Measurements from ENCODE around the gene MOV10. TPM values are rescaled to one million over a fixed set of nuclear protein-coding genes. Genes with fewer than 3 reads are reported as not detected.

MOV10 gene
- total and polyA plus RNA-seq, 9 of the 15 experiments (the other 6 are each of a cell fraction or from before 2014, with no cell fraction given): 16.7 to 105 (median 49.5) TPM

DNA sequence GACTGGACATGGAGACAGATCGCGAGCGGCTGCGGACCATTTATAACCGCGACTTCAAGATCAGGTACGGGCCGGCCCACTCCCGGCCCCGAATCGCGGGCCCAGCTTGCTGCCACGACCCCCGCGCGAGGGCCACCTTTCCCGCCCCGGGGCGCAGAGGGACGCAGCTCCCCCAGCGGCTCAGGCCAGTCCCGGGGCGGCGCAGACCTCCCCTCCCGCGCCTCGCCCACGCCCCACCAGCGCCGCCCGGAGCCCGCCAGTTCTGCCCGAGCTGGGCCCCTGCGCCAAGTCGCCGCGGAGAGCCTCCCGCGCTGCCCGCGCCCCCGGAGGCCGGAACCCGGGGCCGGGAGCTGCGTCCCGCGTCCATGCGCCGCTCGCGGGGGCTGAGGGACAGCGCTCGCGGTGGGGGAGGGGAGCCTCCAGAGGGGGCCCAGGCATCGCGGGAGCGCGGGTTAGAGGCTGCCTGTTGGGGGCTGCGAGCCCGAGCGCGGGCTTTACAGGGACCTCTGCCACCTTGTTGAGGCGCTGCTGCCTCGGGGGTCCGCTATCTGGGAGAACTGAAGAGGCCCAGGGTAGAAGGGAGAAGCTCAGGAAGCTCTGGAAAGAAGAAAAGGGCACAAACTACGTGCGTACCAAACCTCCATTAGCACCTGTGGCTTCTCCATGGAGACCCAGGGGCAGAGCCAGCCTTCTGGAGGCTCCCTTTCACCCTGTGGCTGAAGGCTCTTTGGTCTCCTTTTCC lies 698 bp downstream of the MOV10 start (continued):
- TF ChIP-seq CAMTA2 (CRISPR knock-in tag; conservative IDR thresholded peaks at IDR 0.05): no peak
- no peak; the same call in 1 of the 2 replicates for TF ChIP-seq ZNF121 (CRISPR knock-in tag; conservative IDR thresholded peaks at IDR 0.05)
- no peak for TF ChIP-seq DIDO1 (tag; IDR thresholded peaks at IDR 0.05; ENCODE audit: low read depth)
- TF ChIP-seq, protein P1, sequence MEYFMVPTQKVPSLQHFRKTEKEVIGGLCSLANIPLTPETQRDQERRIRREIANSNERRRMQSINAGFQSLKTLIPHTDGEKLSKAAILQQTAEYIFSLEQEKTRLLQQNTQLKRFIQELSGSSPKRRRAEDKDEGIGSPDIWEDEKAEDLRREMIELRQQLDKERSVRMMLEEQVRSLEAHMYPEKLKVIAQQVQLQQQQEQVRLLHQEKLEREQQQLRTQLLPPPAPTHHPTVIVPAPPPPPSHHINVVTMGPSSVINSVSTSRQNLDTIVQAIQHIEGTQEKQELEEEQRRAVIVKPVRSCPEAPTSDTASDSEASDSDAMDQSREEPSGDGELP (CRISPR knock-in tag; IDR thresholded peaks at IDR 0.05; ENCODE audit: borderline replicate concordance): no peak
- no peak for TF ChIP-seq ZC3H4 (CRISPR knock-in tag; IDR thresholded peaks at IDR 0.05; ENCODE audit: borderline replicate concordance)
- no peak for TF ChIP-seq ZNF445 (CRISPR knock-in tag; IDR thresholded peaks at IDR 0.05; ENCODE audit: low read depth)
- no peak for TF ChIP-seq ZNF354B (CRISPR knock-in tag; IDR thresholded peaks at IDR 0.05)
- TF ChIP-seq, protein P2, sequence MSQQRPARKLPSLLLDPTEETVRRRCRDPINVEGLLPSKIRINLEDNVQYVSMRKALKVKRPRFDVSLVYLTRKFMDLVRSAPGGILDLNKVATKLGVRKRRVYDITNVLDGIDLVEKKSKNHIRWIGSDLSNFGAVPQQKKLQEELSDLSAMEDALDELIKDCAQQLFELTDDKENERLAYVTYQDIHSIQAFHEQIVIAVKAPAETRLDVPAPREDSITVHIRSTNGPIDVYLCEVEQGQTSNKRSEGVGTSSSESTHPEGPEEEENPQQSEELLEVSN (IDR thresholded peaks at IDR 0.05; ENCODE audit: borderline replicate concordance in 1 of 2, extremely low read depth in 1 of 2, insufficient read depth in 1 of 2, insufficient read length in 1 of 2, low read depth in 1 of 2, low read length in 1 of 2, poor library complexity in 1 of 2, severe bottlenecking in 1 of 2): peak; percentile 65 to 92
- TF ChIP-seq, protein P3, sequence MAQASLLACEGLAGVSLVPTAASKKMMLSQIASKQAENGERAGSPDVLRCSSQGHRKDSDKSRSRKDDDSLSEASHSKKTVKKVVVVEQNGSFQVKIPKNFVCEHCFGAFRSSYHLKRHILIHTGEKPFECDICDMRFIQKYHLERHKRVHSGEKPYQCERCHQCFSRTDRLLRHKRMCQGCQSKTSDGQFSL (CRISPR knock-in tag; IDR thresholded peaks at IDR 0.05): 0 out of 2 replicates have a peak, but pooled peaks have one; percentile 48
- TF ChIP-seq, protein P3 (tag; IDR thresholded peaks at IDR 0.05): no peak; a peak in 1 of 4 replicates
- TF ChIP-seq KHSRP (IDR thresholded peaks at IDR 0.05): no peak
- TF ChIP-seq SMARCA4 (IDR thresholded peaks at IDR 0.05): peak; percentile 41
- no peak for TF ChIP-seq ZNF263 (CRISPR knock-in tag; IDR thresholded peaks at IDR 0.05; ENCODE audit: borderline replicate concordance)
- TF ChIP-seq SMAD4 (CRISPR knock-in tag; conservative IDR thresholded peaks at IDR 0.05): peak; percentile 56; the same call in 1 of the 2 replicates
- TF ChIP-seq CC2D1A (IDR thresholded peaks at IDR 0.05): no peak
- no peak for TF ChIP-seq BDP1 (IDR thresholded peaks at IDR 0.05; ENCODE audit: insufficient read depth, insufficient read length)
- TF ChIP-seq ELF2 (CRISPR knock-in tag; IDR thresholded peaks at IDR 0.05): no peak
- peak; percentile 69 for TF ChIP-seq L3MBTL2 (IDR thresholded peaks at IDR 0.05)
- TF ChIP-seq TAF1 (IDR thresholded peaks at IDR 0.05; ENCODE audit: control insufficient read depth, extremely low read depth, insufficient read depth, low read length, severe bottlenecking): peak; percentile 69
- peak; percentile 70 for TF ChIP-seq SIN3B (IDR thresholded peaks at IDR 0.05; ENCODE audit: low read depth)
- TF ChIP-seq EP300 (IDR thresholded peaks at IDR 0.05; ENCODE audit: low read length): no peak
- TF ChIP-seq HMG20A (CRISPR knock-in tag; conservative IDR thresholded peaks at IDR 0.05): no peak
- no peak for TF ChIP-seq NCOA1 (IDR thresholded peaks at IDR 0.05; ENCODE audit: low read depth)
- TF ChIP-seq, protein P4, sequence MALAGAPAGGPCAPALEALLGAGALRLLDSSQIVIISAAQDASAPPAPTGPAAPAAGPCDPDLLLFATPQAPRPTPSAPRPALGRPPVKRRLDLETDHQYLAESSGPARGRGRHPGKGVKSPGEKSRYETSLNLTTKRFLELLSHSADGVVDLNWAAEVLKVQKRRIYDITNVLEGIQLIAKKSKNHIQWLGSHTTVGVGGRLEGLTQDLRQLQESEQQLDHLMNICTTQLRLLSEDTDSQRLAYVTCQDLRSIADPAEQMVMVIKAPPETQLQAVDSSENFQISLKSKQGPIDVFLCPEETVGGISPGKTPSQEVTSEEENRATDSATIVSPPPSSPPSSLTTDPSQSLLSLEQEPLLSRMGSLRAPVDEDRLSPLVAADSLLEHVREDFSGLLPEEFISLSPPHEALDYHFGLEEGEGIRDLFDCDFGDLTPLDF (CRISPR knock-in tag; IDR thresholded peaks at IDR 0.05): 0 out of 2 replicates have a peak, but pooled peaks have one; percentile 54
